Lower lobe of right lung (tissue), 2 donors: ENCODE measurements around the gene PXN. TPM values are rescaled to one million over a fixed set of nuclear protein-coding genes. Genes with fewer than 3 reads are reported as not detected.
"Not testable (repeated sequence)": the region's sequence is repeated elsewhere in the genome, so short reads cannot be mapped to it uniquely, and the experiment has no call there.

Source experiments
- ATAC-seq, 2 donors: fragments of 200-7000 bp; cut with Tn5 transposase; one replicate each; pipeline ENCODE4 v1.9.1; 2020 to 2022; ENCODE audit warnings: mild to moderate bottlenecking in 2 of 2, moderate library complexity in 2 of 2
- DNase-seq: peaks from one replicate; pipeline ENCODE4 v3.0.0-alpha.2; 2020
- H3K27ac ChIP-seq: fragments of 200-600 bp; one replicate; pipeline ENCODE4 v1.8.0; 2022
- H3K27me3 ChIP-seq: fragments of 200-600 bp; one replicate; pipeline ENCODE4 v1.8.0; 2022; ENCODE audit warnings: low read depth
- H3K36me3 ChIP-seq: fragments of 200-600 bp; one replicate; pipeline ENCODE4 v1.8.0; 2022; ENCODE audit warnings: mild to moderate bottlenecking
- H3K4me1 ChIP-seq: fragments of 200-600 bp; one replicate; pipeline ENCODE4 v1.8.0; 2022
- H3K4me3 ChIP-seq: fragments of 200-600 bp; one replicate; pipeline ENCODE4 v1.8.0; 2022; ENCODE audit warnings: mild to moderate bottlenecking
- H3K9me3 ChIP-seq: fragments of 200-600 bp; one replicate; pipeline ENCODE4 v1.8.0; 2022
- intact Hi-C: fragments of 100-400 bp; cut with DNase I; formaldehyde crosslinking; loops from one replicate; pipeline ENCODE4 v1.11.0; 2022
- total RNA-seq: library from RNA; stranded (reverse); fragmentation: NEBNext Ultra II Directional; extraction: Animal tissue kit (Norgen Biotek cat#: 25700); gene quantifications from one replicate; pipeline ENCODE4 v1.2.1, GENCODE V29; 2021
- TF ChIP-seq, protein P1 (sequence below): fragments of 200-600 bp; IDR thresholded peaks from one replicate; pipeline ENCODE4 v1.8.0; 2022; ENCODE audit warnings: antibody characterized with exemption, mild to moderate bottlenecking
- donor health status: DM: no; HTN: yes; CAD: no; lungs with severe emphysema.

PXN gene
- total RNA-seq, 1 donor from 2014 or later = 105 TPM

DNA sequence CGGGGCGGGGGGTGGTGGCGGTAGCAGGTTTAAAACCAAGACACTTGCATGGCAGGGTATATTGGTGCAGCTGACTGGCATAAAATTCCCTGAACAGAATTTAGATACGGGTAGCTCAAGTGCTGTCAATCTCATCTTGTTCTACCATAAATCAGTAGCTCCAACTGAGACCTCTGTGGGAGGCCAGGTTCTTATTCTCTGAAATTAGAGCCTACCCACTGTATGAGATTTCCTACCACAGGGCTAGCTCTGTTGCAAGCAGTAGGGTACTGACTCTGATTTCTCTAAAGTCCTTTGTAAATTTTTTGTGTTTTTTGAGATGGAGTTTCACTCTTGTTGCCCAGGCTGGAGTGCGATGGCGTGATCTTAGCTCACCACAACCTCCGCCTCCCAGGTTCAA is 61.4 kb downstream of the PXN start:
- ATAC-seq = no peak
- H3K4me3 ChIP-seq = no peak overlapping the region
- peaks cover 16% of the 10 kb centered on the region for H3K36me3 ChIP-seq
- no peak for DNase-seq
- intact Hi-C loops = no loop called here
- no peaks in the 10 kb centered on the region for H3K9me3 ChIP-seq
- TF ChIP-seq, protein P1, sequence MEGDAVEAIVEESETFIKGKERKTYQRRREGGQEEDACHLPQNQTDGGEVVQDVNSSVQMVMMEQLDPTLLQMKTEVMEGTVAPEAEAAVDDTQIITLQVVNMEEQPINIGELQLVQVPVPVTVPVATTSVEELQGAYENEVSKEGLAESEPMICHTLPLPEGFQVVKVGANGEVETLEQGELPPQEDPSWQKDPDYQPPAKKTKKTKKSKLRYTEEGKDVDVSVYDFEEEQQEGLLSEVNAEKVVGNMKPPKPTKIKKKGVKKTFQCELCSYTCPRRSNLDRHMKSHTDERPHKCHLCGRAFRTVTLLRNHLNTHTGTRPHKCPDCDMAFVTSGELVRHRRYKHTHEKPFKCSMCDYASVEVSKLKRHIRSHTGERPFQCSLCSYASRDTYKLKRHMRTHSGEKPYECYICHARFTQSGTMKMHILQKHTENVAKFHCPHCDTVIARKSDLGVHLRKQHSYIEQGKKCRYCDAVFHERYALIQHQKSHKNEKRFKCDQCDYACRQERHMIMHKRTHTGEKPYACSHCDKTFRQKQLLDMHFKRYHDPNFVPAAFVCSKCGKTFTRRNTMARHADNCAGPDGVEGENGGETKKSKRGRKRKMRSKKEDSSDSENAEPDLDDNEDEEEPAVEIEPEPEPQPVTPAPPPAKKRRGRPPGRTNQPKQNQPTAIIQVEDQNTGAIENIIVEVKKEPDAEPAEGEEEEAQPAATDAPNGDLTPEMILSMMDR = no peak
- H3K27ac ChIP-seq = no peak overlapping the region
- H3K27me3 ChIP-seq = no peaks in the 10 kb centered on the region
- peaks cover 15% of the 10 kb centered on the region for H3K4me1 ChIP-seq

DNA sequence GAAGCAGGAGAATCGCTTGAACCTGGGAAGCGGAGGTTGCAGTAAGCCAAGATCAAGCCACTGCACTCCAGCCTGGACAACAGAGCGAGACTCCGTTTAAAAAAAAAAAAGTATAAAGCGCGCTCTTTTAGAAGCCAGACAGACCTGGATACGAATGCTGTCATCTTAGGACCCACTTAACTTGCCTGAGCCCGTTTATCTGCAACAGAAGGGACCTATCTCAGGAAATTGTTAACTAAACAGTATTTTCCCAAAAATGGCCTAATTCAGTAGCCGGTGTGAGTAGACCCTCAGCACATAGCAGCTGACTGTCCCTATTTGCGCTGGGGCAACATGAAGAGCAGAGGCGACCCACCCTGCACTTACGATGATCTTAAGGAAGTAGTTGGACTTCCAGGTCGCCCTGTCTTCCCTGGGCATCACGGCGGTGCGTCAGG is 65.1 kb downstream of the PXN start:
- TF ChIP-seq, protein P1 = no peak
- no peaks in the 10 kb centered on the region for H3K27me3 ChIP-seq

DNA sequence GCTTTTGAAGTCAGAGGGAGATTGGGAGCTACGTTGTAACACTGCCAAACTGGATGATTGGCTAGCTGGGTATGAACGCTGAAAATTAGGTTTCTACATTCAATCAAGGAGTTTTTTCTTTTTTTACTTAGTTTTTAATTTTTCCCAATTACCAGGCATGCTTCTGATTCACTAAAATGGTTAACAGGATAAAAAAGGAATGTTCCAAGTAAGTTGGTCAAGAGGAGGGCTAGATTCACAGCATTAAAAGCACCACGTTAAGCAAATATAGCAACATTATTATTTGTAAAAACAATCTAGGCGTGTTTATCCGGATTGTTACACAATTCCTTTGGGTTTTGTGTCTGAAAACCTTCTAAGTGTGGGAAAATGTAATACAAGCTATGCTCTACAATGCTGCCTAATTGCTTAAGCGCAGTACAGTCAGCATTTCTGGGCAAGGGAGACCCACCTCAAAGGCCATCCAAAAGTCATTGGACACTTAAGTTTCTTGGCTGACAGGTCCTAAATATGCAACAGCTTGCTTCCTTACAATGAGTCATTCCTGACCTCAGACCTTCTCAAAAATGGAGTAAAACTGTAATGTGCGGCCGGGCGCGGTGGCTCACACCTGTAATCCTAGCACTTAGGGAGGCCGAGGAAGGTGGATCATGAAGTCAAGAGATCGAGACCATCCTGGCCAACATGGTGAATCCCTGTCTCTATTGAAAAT is 65.8 kb downstream of the PXN start:
- no peaks in the 10 kb centered on the region for H3K9me3 ChIP-seq
- H3K4me1 ChIP-seq = peaks cover 51% of the 10 kb centered on the region
- DNase-seq = no peak
- peaks cover 39% of the 10 kb centered on the region for H3K36me3 ChIP-seq
- ATAC-seq = peak; percentile 0 to 1
- peak overlapping the region; percentile 89 for H3K27ac ChIP-seq
- intact Hi-C loops = no loop called here
- no peaks in the 10 kb centered on the region for H3K27me3 ChIP-seq
- peak overlapping the region; percentile 96 for H3K4me3 ChIP-seq
- TF ChIP-seq, protein P1 = no peak

More for the DNA sequence above, 65.1 kb downstream of the PXN start:
- Histone ChIP-seq H3K4me1 (peaks cover 45% of the 10 kb centered on the region), H3K9me3 (no peaks in the 10 kb centered on the region), H3K27ac (peak overlapping the region; percentile 89), H3K36me3 (peaks cover 39% of the 10 kb centered on the region), H3K4me3 (peak overlapping the region; percentile 96)
- ATAC-seq = no peak
- intact Hi-C loops = no loop called here
- no peak for DNase-seq

DNA sequence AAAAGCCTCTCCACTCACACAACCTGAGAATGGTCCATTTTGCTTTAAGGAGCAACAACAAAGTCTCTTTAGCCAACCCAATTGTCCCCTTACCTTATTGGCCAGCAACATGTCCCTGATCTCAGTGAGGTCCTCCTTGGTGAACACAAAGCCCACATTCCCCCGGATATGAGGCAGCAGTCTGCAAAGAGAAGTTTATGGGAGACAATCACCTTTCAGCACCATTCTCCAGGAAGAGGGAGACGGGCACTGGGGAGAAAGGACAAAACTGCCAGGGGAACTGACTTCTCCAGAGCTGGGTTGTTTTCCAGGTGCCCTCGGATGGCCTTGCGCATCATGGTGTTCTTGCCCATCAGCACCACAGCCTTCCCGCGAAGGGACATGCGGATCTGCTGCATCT is 66.5 kb downstream of the PXN start:
- Histone ChIP-seq H3K9me3 (no peaks in the 10 kb centered on the region), H3K4me3 (peak overlapping the region; percentile 96), H3K4me1 (peaks cover 51% of the 10 kb centered on the region), H3K36me3 (peaks cover 39% of the 10 kb centered on the region), H3K27me3 (no peaks in the 10 kb centered on the region), H3K27ac (no peak overlapping the region)
- intact Hi-C loops = no loop called here
- no peak for ATAC-seq
- TF ChIP-seq, protein P1 = no peak
- no peak for DNase-seq

DNA sequence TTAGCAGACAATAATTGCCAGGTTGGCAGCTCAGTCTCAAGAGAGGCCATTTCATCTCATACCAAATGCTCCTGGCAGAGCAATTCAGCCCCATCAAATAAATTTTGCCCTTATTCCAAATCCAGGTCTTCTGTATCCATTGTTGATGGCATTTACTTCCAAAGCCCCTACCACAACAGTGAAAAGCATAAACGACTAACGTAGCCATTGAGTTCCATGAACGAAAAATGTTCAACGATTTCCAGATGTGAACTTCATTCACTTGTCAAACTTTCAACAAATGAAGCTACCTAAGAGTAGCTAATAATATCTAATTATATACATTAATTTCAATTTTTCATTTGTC is 68.0 kb downstream of the PXN start:
- intact Hi-C loops = no loop called here
- Histone ChIP-seq H3K4me3 (no peak overlapping the region), H3K27ac (no peak overlapping the region)

DNA sequence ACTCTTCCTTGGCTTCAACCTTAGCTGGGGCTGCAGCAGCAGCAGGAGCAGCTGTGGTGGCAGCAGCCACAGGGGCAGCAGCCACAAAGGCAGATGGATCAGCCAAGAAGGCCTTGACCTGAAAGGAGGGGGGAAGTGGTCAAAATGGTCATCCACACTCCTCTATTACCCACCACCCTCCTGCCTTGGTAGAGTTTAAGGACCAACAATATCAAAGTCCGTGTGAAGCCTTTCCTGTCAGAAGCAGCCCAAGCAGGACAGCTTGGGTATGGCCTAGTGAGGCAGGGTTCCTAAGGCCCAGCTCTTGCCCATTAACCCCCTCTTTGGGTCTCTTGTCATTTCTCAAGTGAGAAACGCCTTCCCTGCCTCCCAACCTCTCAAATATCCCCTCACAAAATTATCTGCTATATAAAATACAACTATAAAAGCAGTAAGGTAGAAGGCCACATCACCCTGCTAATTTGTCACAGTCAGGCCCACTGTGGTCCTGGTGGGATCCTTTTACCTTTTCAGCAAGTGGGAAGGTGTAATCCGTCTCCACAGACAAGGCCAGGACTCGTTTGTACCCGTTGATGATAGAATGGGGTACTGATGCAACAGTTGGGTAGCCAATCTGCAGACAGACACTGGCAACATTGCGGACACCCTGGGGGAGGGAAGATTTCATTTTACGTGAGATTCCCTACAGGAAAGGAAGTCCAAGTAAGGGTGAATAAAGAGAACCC is 68.6 kb downstream of the PXN start:
- H3K4me3 ChIP-seq, H3K27me3 ChIP-seq, ATAC-seq, H3K27ac ChIP-seq, DNase-seq, H3K9me3 ChIP-seq, intact Hi-C loops: not testable (repeated sequence)
- Histone ChIP-seq H3K4me1 (peaks cover 65% of the 10 kb centered on the region), H3K36me3 (peaks cover 39% of the 10 kb centered on the region)

More for the DNA sequence above, 68.0 kb downstream of the PXN start:
- H3K9me3 ChIP-seq = no peaks in the 10 kb centered on the region
- no peak for ATAC-seq
- H3K36me3 ChIP-seq = peaks cover 39% of the 10 kb centered on the region
- H3K4me1 ChIP-seq = peaks cover 65% of the 10 kb centered on the region
- H3K27me3 ChIP-seq = no peaks in the 10 kb centered on the region
- TF ChIP-seq, protein P1 = no peak
- no peak for DNase-seq
